Ramos (cell line): Measurements from ENCODE around the gene SLC2A6.

Experiments
- in situ Hi-C: fragments of 300-500 bp; cut with MboI; formaldehyde crosslinking; loops from one replicate; pipeline ENCODE4 v1.14.3; 2022; ENCODE audit warnings: low sequenced_read_pairs; ENCODE audit not compliant: unreplicated experiment

SLC2A6 gene

DNA sequence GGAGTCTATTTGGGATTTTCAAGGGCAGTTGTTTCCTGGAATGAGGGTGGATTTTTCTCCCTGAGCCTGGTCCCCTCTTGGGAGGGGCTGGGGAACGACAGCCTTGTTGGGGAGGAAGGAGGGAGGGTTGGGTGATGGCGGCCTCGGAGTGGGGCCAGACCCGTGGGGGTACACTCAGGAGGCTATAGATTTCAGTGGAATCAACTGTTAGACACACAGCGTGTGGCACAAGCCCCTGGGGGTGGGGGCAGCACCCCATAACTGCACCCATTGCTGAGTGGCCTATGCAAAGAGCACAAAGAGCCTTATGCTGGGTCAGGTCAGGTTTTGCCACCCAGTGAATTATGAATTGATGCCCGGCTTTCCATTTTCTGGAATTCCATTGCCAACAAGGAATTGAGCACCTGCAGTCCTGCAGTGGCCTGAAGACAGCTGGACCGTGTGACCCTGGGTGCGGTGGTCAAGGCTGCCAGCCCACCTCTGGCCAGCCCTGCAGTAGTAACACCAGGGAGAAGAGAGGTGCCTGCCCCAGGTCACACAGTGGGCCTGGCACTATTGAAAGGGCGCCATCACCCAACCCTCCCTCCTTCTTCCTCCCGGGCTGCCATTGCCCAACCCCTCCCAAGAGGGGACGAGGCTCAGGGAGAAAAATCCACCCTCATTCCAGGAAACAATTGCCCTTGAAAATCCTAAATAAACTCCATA, 37.5 kb upstream of the SLC2A6 start:
- in situ Hi-C loops, result no loop called here

- in situ Hi-C loops, result no loop called here
Observed at GRCh38 chr9:133515615-133516255, 36.8 kb upstream of the SLC2A6 start.

GRCh38 chr9:133515240-133515610, 36.3 kb upstream of the SLC2A6 start:
- in situ Hi-C loops, result no loop called here

DNA sequence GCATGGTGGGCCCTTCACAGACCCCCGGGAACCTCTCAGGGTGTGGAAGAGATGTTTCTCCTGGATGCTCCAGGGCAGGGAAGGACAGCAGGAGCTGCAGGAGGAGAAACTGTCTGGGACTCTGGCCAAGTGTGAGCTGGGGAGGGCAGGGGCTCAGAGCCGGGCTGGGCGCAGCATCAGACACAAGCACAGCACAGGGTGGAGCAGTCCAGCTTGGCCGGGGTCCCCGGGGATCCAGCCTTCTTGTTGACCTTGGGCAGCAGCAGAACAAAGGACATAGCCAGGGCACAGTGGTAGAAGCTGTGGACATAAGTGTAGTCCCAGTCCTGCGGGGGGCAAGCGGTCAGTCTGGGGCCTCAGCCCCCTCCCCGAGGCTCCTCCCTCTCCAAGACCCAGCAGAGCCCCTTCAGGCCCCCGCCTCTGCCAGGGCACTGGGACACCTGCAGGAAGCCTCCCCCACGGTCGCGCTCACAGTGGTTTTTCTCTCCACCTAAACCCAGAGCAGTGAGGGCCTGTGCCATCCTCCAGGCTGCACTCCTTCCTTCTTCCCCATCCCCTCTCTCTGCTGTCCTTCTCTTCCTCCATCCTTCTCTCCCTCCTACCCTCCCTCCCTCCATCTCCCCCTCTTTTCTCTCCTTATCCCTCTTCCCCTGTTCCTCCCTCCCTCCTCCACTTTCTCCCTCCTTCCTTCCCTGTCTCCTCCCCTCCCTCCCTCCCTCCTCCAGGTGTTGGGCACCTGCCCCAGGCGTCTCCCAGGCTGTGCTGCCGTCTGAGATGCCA, 35.8 kb upstream of the SLC2A6 start:
- in situ Hi-C loops, result no loop called here

GRCh38 chr9:133513214-133514100, 34.6 kb upstream of the SLC2A6 start:
- in situ Hi-C loops, result no loop called here

DNA sequence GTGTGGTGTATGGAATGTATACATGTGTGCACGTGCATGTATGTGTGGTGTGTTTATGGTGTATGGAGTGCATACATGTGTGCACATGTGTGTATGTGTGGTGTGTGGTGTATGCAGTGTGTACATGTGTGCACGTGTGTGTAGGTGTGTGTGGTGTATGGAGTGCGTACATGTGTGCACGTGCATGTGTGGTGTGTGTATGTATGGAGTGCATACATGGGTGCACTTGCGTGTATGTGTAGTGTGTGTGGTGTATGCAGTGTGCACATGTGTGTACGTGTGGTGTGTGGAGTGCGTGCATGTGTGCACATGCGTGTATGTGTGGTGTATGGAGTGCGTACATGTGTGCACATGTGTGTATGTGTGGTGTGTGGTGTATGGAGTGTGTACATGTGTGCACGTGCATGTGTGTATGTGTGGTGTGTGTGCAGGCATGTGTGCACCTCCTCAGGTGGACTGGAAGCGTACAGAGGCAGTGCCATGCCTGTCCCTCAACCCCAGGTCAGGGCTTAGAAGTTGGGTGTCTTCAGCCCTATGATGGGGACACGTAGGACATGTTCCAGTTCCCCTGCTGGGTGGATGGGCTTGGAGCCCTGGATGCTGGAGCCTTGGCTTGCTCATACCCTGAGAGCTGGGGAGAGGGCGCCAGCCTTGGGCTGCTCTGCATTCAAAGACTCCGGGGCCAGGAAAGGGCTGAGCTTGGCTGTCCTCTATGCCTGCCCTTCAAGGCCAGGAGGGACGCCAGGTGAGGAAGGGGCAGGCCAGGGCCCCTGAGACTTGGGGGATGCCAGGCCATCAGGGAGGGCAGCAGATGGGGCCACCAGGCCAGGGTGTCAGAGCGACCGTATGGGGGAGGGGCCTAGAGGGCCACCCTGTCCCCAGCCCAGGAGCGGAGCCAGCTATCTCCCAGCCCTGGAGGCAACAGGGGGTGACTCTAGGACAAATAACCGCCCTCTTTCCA, 33.6 kb upstream of the SLC2A6 start:
- in situ Hi-C loops, result no loop called here

- in situ Hi-C loops, result no loop called here
Observed at GRCh38 chr9:133511607-133512006, 32.7 kb upstream of the SLC2A6 start.

DNA sequence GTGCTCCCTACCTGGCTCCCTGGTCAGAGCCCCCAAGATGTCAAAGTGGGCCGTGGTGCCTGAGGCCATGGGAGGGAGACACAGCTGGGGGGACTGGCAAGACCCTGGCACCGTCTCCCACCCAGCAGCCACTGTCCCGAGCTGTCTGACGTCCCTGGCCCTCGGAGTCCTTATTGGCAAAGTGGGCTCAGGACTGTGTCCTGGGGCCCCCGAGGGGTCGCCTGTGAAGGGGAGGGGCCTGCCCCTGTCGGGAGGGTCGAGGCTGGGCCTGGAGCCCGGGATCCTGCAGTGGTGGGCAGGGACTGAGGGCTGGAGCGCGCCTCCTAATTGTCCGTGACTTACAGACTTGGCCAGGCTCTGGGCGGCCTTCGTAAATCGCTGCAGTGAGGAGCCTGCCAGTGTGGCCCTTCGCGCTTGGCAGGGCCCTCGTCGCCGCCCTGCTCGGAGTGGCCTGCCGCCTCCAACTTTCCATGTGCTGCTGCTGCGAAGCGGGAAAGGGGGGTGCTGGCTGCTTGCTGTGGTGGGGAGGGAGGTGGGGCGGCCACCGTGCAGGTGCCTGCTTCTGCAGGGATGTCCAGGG, 32.1 kb upstream of the SLC2A6 start:
- in situ Hi-C loops, result no loop called here

GRCh38 chr9:133509179-133510083, 30.5 kb upstream of the SLC2A6 start:
- in situ Hi-C loops, result no loop called here

GRCh38 chr9:133508046-133508445, 29.1 kb upstream of the SLC2A6 start:
- in situ Hi-C loops, result no loop called here

DNA sequence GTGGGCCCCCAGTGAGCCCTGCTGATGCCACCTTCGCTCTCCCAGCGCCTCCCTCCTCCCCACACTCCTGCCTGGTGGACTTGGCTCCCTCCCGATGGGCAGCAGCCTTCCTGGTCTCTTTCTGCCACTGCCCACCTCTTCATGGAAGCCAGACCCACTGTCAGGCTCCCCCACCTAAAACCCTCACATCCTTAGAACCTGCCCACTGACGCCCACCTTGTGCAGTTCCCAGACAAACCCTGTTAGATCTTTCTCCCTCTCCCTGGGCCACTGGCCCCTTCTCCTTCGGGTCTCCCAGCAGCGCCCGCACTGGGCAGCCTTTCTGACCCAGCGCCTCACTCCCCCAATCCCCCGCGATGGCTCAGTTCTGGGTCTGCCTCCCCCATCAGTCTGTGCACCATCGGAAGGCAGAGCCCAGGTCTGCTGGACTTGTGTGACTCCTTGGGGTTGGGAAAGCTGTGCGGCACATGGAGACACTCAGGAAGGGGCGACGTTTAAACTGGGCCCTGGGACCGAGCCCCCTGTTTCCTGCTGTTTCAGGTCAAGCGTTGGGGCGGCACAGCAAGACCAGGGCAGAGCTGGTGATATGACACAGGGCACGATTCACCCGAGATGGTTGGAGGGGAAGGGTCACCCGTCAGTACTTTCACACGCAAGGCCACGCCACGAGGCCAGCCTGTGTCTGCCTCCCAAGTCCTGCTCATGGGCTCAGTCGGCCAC, 28.5 kb upstream of the SLC2A6 start:
- in situ Hi-C loops, result no loop called here

DNA sequence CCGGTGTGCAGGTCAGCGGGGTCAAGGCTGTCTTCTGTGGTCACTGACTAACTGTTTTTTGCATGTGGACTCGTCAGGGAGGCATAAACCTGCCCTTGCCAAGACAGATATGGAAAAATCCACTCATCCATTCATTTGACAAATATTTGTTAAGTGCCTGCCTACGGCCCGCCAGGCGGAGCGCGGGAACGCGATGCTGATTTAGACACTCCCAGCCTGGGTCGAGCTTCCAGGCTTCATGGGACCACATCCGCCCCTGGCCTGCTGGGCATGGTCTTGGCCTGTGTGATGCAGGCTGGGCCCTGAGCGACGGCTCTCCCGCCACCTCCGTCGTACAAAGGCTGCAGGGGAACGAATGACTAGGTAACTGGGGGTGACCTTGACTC, 27.7 kb upstream of the SLC2A6 start:
- in situ Hi-C loops, result no loop called here

- in situ Hi-C loops, result no loop called here
Observed at GRCh38 chr9:133505901-133506652, 27.2 kb upstream of the SLC2A6 start.

GRCh38 chr9:133505186-133505830, 26.4 kb upstream of the SLC2A6 start:
- in situ Hi-C loops, result no loop called here

DNA sequence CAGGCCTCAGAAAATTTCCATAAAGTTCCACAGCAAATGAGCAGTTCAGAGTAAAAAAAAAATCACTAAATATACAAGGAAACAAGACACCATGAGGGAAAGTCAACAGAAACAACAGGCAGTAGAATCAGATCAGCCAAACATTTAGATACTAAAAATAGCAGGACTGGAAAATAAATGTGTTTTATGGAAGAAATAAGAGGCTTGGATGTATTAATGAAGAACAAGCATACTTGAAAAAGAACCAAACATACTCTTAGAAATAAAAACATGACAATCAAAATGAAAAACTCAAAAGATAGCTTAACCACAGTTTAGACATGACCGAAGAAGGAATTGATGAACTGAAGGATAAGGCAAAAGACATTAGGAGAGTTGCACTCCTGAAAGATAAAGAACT, 23.2 kb upstream of the SLC2A6 start:
- in situ Hi-C loops, result no loop called here

DNA sequence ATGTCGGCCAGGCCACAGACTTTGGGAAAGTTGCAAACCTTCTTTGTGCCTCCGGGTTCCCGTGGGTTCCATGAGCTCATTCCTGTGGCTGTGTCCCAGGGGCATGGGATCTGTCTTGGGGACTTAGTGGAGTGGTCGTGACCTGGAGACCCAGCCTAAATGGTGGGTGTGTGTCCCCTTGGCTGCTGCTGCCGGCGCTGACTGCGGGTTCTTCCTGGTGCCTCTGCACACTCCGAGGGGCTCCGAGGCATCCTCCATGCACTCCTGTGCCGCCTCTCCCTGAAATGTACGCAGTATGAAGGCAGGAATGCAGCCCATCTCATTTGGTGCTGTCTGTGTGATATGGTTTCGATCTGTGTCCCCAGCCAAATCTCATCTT, 21.0 kb upstream of the SLC2A6 start:
- in situ Hi-C loops, result no loop called here
